H9 (cell line): Measurements from ENCODE around the gene HNRNPK. TPM values are rescaled to one million over a fixed set of nuclear protein-coding genes. Genes with fewer than 3 reads are reported as not detected.
A peak's percentile ranks its signal among the peaks of the same experiment; 100 is the strongest.

Source experiments
- DNase-seq: peaks from one replicate; pipeline ENCODE4 v3.0.0-alpha.2; 2017
- H2AFZ ChIP-seq: one replicate; pipeline ENCODE4 v1.6.1; 2013; ENCODE audit warnings: mild to moderate bottlenecking, low read length, control low read depth, moderate library complexity
- H2AK5ac ChIP-seq: 2 replicates; pipeline ENCODE4 v1.6.1; 2013; ENCODE audit warnings: low read length, control low read depth, mixed read lengths; ENCODE audit not compliant: insufficient read length
- H2BK120ac ChIP-seq: one replicate; pipeline ENCODE4 v1.6.1; 2013; ENCODE audit warnings: low read depth, mild to moderate bottlenecking, low read length, control low read depth, inconsistent platforms; ENCODE audit not compliant: poor library complexity, severe bottlenecking
- H2BK12ac ChIP-seq: 2 replicates; pipeline ENCODE4 v1.6.1; 2013; ENCODE audit warnings: low read length, control low read depth, mixed read lengths, low read depth; ENCODE audit not compliant: insufficient read length
- H2BK15ac ChIP-seq: 2 replicates; pipeline ENCODE4 v1.6.1; 2013; ENCODE audit warnings: low read depth, low read length, control low read depth
- H2BK20ac ChIP-seq: one replicate; pipeline ENCODE4 v1.6.1; 2013; ENCODE audit warnings: low read depth, mild to moderate bottlenecking, low read length, control low read depth, inconsistent platforms; ENCODE audit not compliant: poor library complexity, severe bottlenecking
- H2BK5ac ChIP-seq: 2 replicates; pipeline ENCODE4 v1.6.1; 2013; ENCODE audit warnings: low read length, control low read depth, mixed read lengths; ENCODE audit not compliant: insufficient read length
- H3K14ac ChIP-seq: 2 replicates; pipeline ENCODE4 v1.6.1; 2013; ENCODE audit warnings: low read length, control low read depth; ENCODE audit not compliant: insufficient read depth
- H3K18ac ChIP-seq: 2 replicates; pipeline ENCODE4 v1.6.1; 2013; ENCODE audit warnings: low read depth, mild to moderate bottlenecking, mixed read lengths, low read length, control low read depth; ENCODE audit not compliant: insufficient read length
- H3K23ac ChIP-seq: 2 replicates; pipeline ENCODE4 v1.6.1; 2013; ENCODE audit warnings: low read length, control low read depth, mixed read lengths, low read depth; ENCODE audit not compliant: insufficient read length
- H3K23me2 ChIP-seq: 2 replicates; pipeline ENCODE4 v1.6.1; 2013; ENCODE audit warnings: low read depth, mild to moderate bottlenecking, mixed read lengths, low read length, control low read depth; ENCODE audit not compliant: insufficient read length, poor library complexity, severe bottlenecking
- H3K27ac ChIP-seq: 2 replicates; pipeline ENCODE4 v1.5.1; 2013; ENCODE audit warnings: low read length, control low read depth, mixed read lengths, low read depth; ENCODE audit not compliant: insufficient read length
- H3K27me3 ChIP-seq: 2 replicates; pipeline ENCODE4 v1.6.1; 2013; ENCODE audit warnings: low read length, control low read depth, inconsistent platforms; ENCODE audit not compliant: insufficient read depth
- H3K4ac ChIP-seq: 2 replicates; pipeline ENCODE4 v1.6.1; 2013; ENCODE audit warnings: low read depth, mild to moderate bottlenecking, control low read depth, inconsistent platforms, low read length, moderate library complexity
- H3K4me1 ChIP-seq: 2 replicates; pipeline ENCODE4 v1.6.1; 2013; ENCODE audit warnings: low read length, control low read depth, inconsistent platforms; ENCODE audit not compliant: insufficient read depth
- H3K4me2 ChIP-seq: 2 replicates; pipeline ENCODE4 v1.6.1; 2013; ENCODE audit warnings: low read length, control low read depth, mixed read lengths; ENCODE audit not compliant: insufficient read length, insufficient read depth
- H3K56ac ChIP-seq: 2 replicates; pipeline ENCODE4 v1.6.1; 2013; ENCODE audit warnings: low read depth, mild to moderate bottlenecking, mixed read lengths, low read length, control low read depth; ENCODE audit not compliant: insufficient read length
- H3K79me1 ChIP-seq: 2 replicates; pipeline ENCODE4 v1.6.1; 2013; ENCODE audit warnings: low read depth, mild to moderate bottlenecking, moderate library complexity, low read length, control low read depth, inconsistent platforms; ENCODE audit not compliant: insufficient read depth, poor library complexity, severe bottlenecking
- H3K79me2 ChIP-seq: 2 replicates; pipeline ENCODE4 v1.6.1; 2013; ENCODE audit warnings: low read length, control low read depth, inconsistent platforms; ENCODE audit not compliant: insufficient read depth
- H3K9ac ChIP-seq: 2 replicates; pipeline ENCODE4 v1.6.1; 2013; ENCODE audit warnings: low read length, control low read depth, mixed read lengths; ENCODE audit not compliant: insufficient read length; ENCODE audit errors: extremely low read depth
- H3K9me3 ChIP-seq: one replicate; pipeline ENCODE4 v1.6.1; 2013; ENCODE audit warnings: low read depth, low read length, inconsistent platforms; ENCODE audit not compliant: control insufficient read depth
- H3T11ph ChIP-seq: one replicate; pipeline ENCODE4 v1.6.1; 2013; ENCODE audit warnings: mild to moderate bottlenecking, low read length, control low read depth, inconsistent platforms
- H4K20me1 ChIP-seq: one replicate; pipeline ENCODE4 v1.6.1; 2013; ENCODE audit not compliant: control insufficient read depth, insufficient read length, insufficient read depth
- H4K5ac ChIP-seq: 2 replicates; pipeline ENCODE4 v1.6.1; 2013; ENCODE audit warnings: low read depth, mild to moderate bottlenecking, mixed read lengths, low read length, control low read depth; ENCODE audit not compliant: insufficient read length
- H4K8ac ChIP-seq: replicated peaks from 2 replicates; pipeline ENCODE4 v1.6.1; 2013; ENCODE audit warnings: low read length, control low read depth, mixed read lengths, low read depth; ENCODE audit not compliant: insufficient read length
- H4K91ac ChIP-seq: 2 replicates; pipeline ENCODE4 v1.6.1; 2013; ENCODE audit warnings: low read depth, mild to moderate bottlenecking, moderate library complexity, mixed read lengths, low read length, control low read depth; ENCODE audit not compliant: insufficient read length
- H3K27ac Mint-ChIP-seq, 3 experiments: 2 replicates in 2 of 3; 3 replicates in 1 of 3; pipeline ENCODE4 v1.8.0; 2020 to 2021; ENCODE audit warnings: mixed read lengths in 3 of 3, mild to moderate bottlenecking in 1 of 3, moderate library complexity in 1 of 3
- H3K27me3 Mint-ChIP-seq: 2 replicates; pipeline ENCODE4 v1.8.0; 2021; ENCODE audit warnings: low read depth, mild to moderate bottlenecking, moderate library complexity, mixed read lengths
- H3K36me3 Mint-ChIP-seq, 3 experiments: 2 replicates in 2 of 3; 3 replicates in 1 of 3; pipeline ENCODE4 v1.8.0; 2020 to 2021; ENCODE audit warnings: low read depth in 3 of 3, mixed read lengths in 3 of 3; ENCODE audit not compliant: insufficient read depth in 1 of 3
- H3K4me1 Mint-ChIP-seq, 2 experiments: 2 replicates each; pipeline ENCODE4 v1.8.0; 2020; ENCODE audit warnings: mixed read lengths in 2 of 2
- H3K4me3 Mint-ChIP-seq, 2 experiments: 2 replicates in 1 of 2; 3 replicates in 1 of 2; pipeline ENCODE4 v1.8.0; 2020 to 2021; ENCODE audit warnings: mild to moderate bottlenecking in 2 of 2, mixed read lengths in 2 of 2, moderate library complexity in 1 of 2
- H3K9me3 Mint-ChIP-seq, 2 experiments: 2 replicates in 1 of 2; 3 replicates in 1 of 2; pipeline ENCODE4 v1.8.0; 2020; ENCODE audit warnings: mild to moderate bottlenecking in 2 of 2, mixed read lengths in 2 of 2, moderate library complexity in 1 of 2
- WGBS: extraction: QIAGEN DNeasy Blood & Tissue Kit; methylation state at CpG from one replicate; pipeline ENCODE4 v1.1.7; 2013; ENCODE audit warnings: missing lambda C conversion rate, low lambda C conversion rate, mixed read lengths; ENCODE audit not compliant: insufficient read length; ENCODE audit errors: extremely low coverage; 5-methylcytosine and 5-hydroxymethylcytosine counted together
- total RNA-seq: library from RNA; stranded (reverse); gene quantifications from 2 replicates; pipeline ENCODE4 v1.2.1, GENCODE V29; 2021
- TF ChIP-seq, protein P1 (sequence below): fragments of 200-600 bp; sonication (generic); conservative IDR thresholded peaks from 3 replicates; pipeline ENCODE4 v1.8.0; 2021; ENCODE audit warnings: antibody characterized with exemption, mild to moderate bottlenecking

The HNRNPK gene
- total RNA-seq, 1 experiment from 2014 or later, result 790 TPM

- no CpG with 5 or more reads among the region's 3 CpGs for WGBS
- Mint-ChIP-seq H3K36me3 (no peaks in the 10 kb centered on the region), H3K9me3 (no peaks in the 10 kb centered on the region), H3K4me3 (no peak overlapping the region), H3K27ac (0 out of 7 replicates have a peak overlapping the region, but pooled peaks of 1 of the 3 experiments have one; percentile 60), H3K4me1 (peaks cover 12 to 19% of the 10 kb centered on the region in 2 experiments), H3K27me3 (no peaks in the 10 kb centered on the region)
- no peaks in the 10 kb centered on the region for H3K23me2 ChIP-seq
- H3K79me1 ChIP-seq, result no peaks in the 10 kb centered on the region
- H2AK5ac ChIP-seq, result no peak overlapping the region
- H4K91ac ChIP-seq, result no peak overlapping the region
- no peaks in the 10 kb centered on the region for H3K4me1 ChIP-seq
- H3K56ac ChIP-seq, result no peak overlapping the region
- TF ChIP-seq, protein P1, sequence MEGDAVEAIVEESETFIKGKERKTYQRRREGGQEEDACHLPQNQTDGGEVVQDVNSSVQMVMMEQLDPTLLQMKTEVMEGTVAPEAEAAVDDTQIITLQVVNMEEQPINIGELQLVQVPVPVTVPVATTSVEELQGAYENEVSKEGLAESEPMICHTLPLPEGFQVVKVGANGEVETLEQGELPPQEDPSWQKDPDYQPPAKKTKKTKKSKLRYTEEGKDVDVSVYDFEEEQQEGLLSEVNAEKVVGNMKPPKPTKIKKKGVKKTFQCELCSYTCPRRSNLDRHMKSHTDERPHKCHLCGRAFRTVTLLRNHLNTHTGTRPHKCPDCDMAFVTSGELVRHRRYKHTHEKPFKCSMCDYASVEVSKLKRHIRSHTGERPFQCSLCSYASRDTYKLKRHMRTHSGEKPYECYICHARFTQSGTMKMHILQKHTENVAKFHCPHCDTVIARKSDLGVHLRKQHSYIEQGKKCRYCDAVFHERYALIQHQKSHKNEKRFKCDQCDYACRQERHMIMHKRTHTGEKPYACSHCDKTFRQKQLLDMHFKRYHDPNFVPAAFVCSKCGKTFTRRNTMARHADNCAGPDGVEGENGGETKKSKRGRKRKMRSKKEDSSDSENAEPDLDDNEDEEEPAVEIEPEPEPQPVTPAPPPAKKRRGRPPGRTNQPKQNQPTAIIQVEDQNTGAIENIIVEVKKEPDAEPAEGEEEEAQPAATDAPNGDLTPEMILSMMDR, result no peak
- H3K79me2 ChIP-seq, result no peaks in the 10 kb centered on the region
- no peak overlapping the region for H3K9ac ChIP-seq
- no peak overlapping the region for H4K5ac ChIP-seq
- H3K27me3 ChIP-seq, result no peaks in the 10 kb centered on the region
- H2BK120ac ChIP-seq, result no peak overlapping the region
- no peak overlapping the region for H3K18ac ChIP-seq
- H3K23ac ChIP-seq, result no peak overlapping the region
- no peak overlapping the region for H3K4me2 ChIP-seq
- no peaks in the 10 kb centered on the region for H4K20me1 ChIP-seq
- no peak overlapping the region for H3K4ac ChIP-seq
- no peak overlapping the region for H3K14ac ChIP-seq
- H2BK20ac ChIP-seq, result no peak overlapping the region
- no peak overlapping the region for H4K8ac ChIP-seq
- no peak overlapping the region for H2BK5ac ChIP-seq
- DNase-seq, result no peak
- no peak overlapping the region for H2BK15ac ChIP-seq
- no peak overlapping the region for H3K27ac ChIP-seq
- H2AFZ ChIP-seq, result no peak overlapping the region
- H2BK12ac ChIP-seq, result no peak overlapping the region
- no peak overlapping the region for H3T11ph ChIP-seq
- H3K9me3 ChIP-seq, result no peaks in the 10 kb centered on the region
These were observed 46.2 kb downstream of the HNRNPK start for GRCh38 chr9:83933790-83934189.
